Liver (tissue), 9 donors: ENCODE results near the gene TCF7L1. TPM values are rescaled to one million over a fixed set of nuclear protein-coding genes. Genes with fewer than 3 reads are reported as not detected.

Experiments used
- DNase-seq: peaks from one replicate; pipeline ENCODE4 v3.0.0-alpha.2; 2017; ENCODE audit warnings: low spot score
- H3K27ac ChIP-seq, 2 donors: one replicate each; pipeline ENCODE4 v1.7.0; 2013; ENCODE audit warnings: inconsistent platforms in 2 of 2, low read length in 2 of 2, control low read depth in 1 of 2, low read depth in 1 of 2, mild to moderate bottlenecking in 1 of 2
- H3K27me3 ChIP-seq, 4 donors: one replicate each; pipeline versions ENCODE4 v1.6.1 to v1.7.0; 2013; ENCODE audit warnings: low read length in 3 of 4, inconsistent platforms in 1 of 4, mild to moderate bottlenecking in 1 of 4, moderate library complexity in 1 of 4; ENCODE audit not compliant: control insufficient read depth in 4 of 4, insufficient read depth in 4 of 4
- H3K36me3 ChIP-seq, 4 donors: one replicate each; pipeline versions ENCODE4 v1.6.1 to v1.7.0; 2013; ENCODE audit warnings: low read length in 3 of 4, mild to moderate bottlenecking in 3 of 4, low read depth in 1 of 4, moderate library complexity in 1 of 4; ENCODE audit not compliant: control insufficient read depth in 4 of 4, insufficient read depth in 3 of 4
- H3K4me1 ChIP-seq, 4 donors: one replicate each; pipeline versions ENCODE4 v1.6.1 to v1.7.0; 2013; ENCODE audit warnings: low read length in 3 of 4, mild to moderate bottlenecking in 3 of 4, moderate library complexity in 1 of 4; ENCODE audit not compliant: control insufficient read depth in 4 of 4, insufficient read depth in 4 of 4
- H3K4me3 ChIP-seq, 3 donors: one replicate each; pipeline versions ENCODE4 v1.6.1 to v1.7.0; 2013; ENCODE audit warnings: low read length in 3 of 3, control low read depth in 1 of 3, low read depth in 1 of 3, mild to moderate bottlenecking in 1 of 3
- H3K9ac ChIP-seq, 2 donors: one replicate each; pipeline ENCODE4 v1.7.0; 2013; ENCODE audit warnings: low read length in 2 of 2, mild to moderate bottlenecking in 2 of 2, moderate library complexity in 2 of 2, control low read depth in 1 of 2, low read depth in 1 of 2
- H3K9me3 ChIP-seq, 4 donors: one replicate each; pipeline versions ENCODE4 v1.6.1 to v1.7.0; 2013; ENCODE audit warnings: low read length in 3 of 4; ENCODE audit not compliant: control insufficient read depth in 4 of 4
- EGR1 ChIP-seq, 2 donors: IDR thresholded peaks; 2 replicates each; pipeline ENCODE4 v1.6.1; 2016 to 2018; ENCODE audit warnings: antibody characterized with exemption in 2 of 2, low read depth in 2 of 2
- FOXA1 ChIP-seq: IDR thresholded peaks from 2 replicates; pipeline ENCODE4 v1.6.1; 2016; ENCODE audit warnings: antibody characterized with exemption
- FOXA2 ChIP-seq: IDR thresholded peaks from 2 replicates; pipeline ENCODE4 v1.6.1; 2016; ENCODE audit warnings: antibody characterized with exemption
- GABPA ChIP-seq, 2 donors: IDR thresholded peaks in 1 of 2; conservative IDR thresholded peaks in 1 of 2; 2 replicates each; pipeline ENCODE4 v1.6.1; 2016; ENCODE audit warnings: antibody characterized with exemption in 2 of 2, mild to moderate bottlenecking in 1 of 2, moderate library complexity in 1 of 2
- HNF4G ChIP-seq: IDR thresholded peaks from 2 replicates; pipeline ENCODE4 v1.6.1; 2016; ENCODE audit warnings: antibody characterized with exemption
- JUND ChIP-seq, 2 donors: IDR thresholded peaks; 2 replicates each; pipeline ENCODE4 v1.6.1; 2016; ENCODE audit warnings: antibody characterized with exemption in 2 of 2
- MAX ChIP-seq: IDR thresholded peaks from 2 replicates; pipeline ENCODE4 v1.6.1; 2016; ENCODE audit warnings: antibody characterized with exemption
- NR2F2 ChIP-seq: IDR thresholded peaks from 2 replicates; pipeline ENCODE4 v1.6.1; 2016; ENCODE audit warnings: antibody characterized with exemption
- RAD21 ChIP-seq, 2 donors: IDR thresholded peaks; 2 replicates each; pipeline ENCODE4 v1.6.1; 2016; ENCODE audit warnings: antibody characterized with exemption in 2 of 2, mild to moderate bottlenecking in 2 of 2
- RXRA ChIP-seq, 2 donors: IDR thresholded peaks; 2 replicates each; pipeline ENCODE4 v1.6.1; 2017 to 2018; ENCODE audit warnings: antibody characterized with exemption in 2 of 2, mild to moderate bottlenecking in 1 of 2
- SP1 ChIP-seq: IDR thresholded peaks from 2 replicates; pipeline ENCODE4 v1.6.1; 2018; ENCODE audit warnings: antibody characterized with exemption, mild to moderate bottlenecking
- YY1 ChIP-seq: IDR thresholded peaks from 2 replicates; pipeline ENCODE4 v1.6.1; 2016; ENCODE audit warnings: antibody characterized with exemption, mild to moderate bottlenecking
- ZBTB33 ChIP-seq: IDR thresholded peaks from 2 replicates; pipeline ENCODE4 v1.6.1; 2016; ENCODE audit warnings: antibody characterized with exemption
- WGBS: extraction: QIAGEN DNeasy Blood & Tissue Kit; methylation state at CpG from one replicate; pipeline ENCODE4 v1.1.7; 2013; 5-methylcytosine and 5-hydroxymethylcytosine counted together
- polyA plus RNA-seq, 2 donors: library from polyadenylated mRNA; stranded (reverse) in 1 of 2; unstranded in 1 of 2; fragments of 200-250 nt in 1 of 2; fragments of >200 nt in 1 of 2; fragmentation: Nextera tagmentation in 1 of 2; extraction: Ambion mirVana in 1 of 2; gene quantifications; one replicate each; pipeline versions ENCODE4 v1.2.1 to v1.2.3, GENCODE V29; 2013 to 2015
- total RNA-seq, 2 donors: library from RNA; depleted of rRNA; stranded (reverse); fragments of >200 nt; gene quantifications; one replicate each; pipeline ENCODE4 v1.2.3, GENCODE V29; 2014
- TF ChIP-seq, protein P1 (sequence below): IDR thresholded peaks from 2 replicates; pipeline ENCODE4 v1.6.1; 2016; ENCODE audit warnings: antibody characterized with exemption
- TF ChIP-seq, protein P2 (sequence below): IDR thresholded peaks from 2 replicates; pipeline ENCODE4 v1.6.1; 2016; ENCODE audit warnings: antibody characterized with exemption, mild to moderate bottlenecking
- TF ChIP-seq, protein P3 (sequence below): fragments of 150-350 bp; IDR thresholded peaks from 2 replicates; pipeline ENCODE4 v1.5.1; 2017; ENCODE audit warnings: improper control_type of control experiment, low read depth, low read length; ENCODE audit not compliant: missing input control
- donor health status: healthy.
- donor health status: healthy.
- donor health status: healthy.
- donor health status: healthy.
- donor health status: healthy.

Gene TCF7L1
- total and polyA plus RNA-seq, 4 donors = 1.6 to 6.0 (median 4.8) TPM

DNA sequence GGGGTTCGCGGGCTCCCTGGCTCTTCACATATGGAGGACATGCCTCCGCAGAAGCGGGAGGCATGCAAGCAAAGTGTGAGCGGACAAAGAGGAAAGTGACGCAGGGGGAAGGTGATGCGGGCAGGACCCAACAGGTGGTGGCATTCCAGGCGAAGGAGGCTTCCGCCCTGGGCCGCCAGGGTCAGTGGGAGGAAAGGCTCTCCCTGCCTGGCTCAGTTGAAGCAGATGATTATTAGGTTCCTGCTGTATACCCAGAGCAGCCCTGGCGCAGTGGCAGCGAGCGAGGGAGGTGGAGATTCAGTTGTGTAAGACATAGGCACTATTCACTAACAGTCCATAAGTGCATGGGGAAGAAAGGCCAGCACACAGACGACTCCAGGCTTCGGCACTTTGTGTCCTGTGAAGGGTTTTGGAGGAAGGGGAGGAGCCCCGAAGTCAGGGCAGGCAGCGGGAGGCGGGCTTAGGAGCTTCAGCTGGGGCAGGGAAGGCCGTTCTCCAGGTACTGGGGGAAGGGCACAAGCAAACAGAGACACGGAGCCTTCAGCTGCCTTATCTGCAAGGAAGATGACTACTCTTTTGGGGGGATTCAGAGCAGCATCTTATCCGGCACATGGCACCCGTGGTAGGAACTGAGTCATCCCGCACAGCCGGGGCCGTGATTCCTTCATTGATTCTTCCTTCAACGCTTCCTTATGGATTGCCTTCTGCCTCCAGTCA lies 104.8 kb downstream of the TCF7L1 start:
- Histone ChIP-seq H3K27ac (no peak overlapping the region), H3K36me3 (peaks cover 0 to 2% (median 0%) of the 10 kb centered on the region in 4 donors), H3K27me3 (no peaks in the 10 kb centered on the region), H3K9ac (no peak overlapping the region), H3K4me3 (no peak overlapping the region), H3K4me1 (peaks cover 0 to 7% (median 2%) of the 10 kb centered on the region in 4 donors), H3K9me3 (no peaks in the 10 kb centered on the region)
- TF ChIP-seq FOXA2 = no peak
- TF ChIP-seq JUND (IDR thresholded peaks at IDR 0.05) = no peak
- TF ChIP-seq ZBTB33 = no peak
- TF ChIP-seq HNF4G = no peak
- TF ChIP-seq, protein P1, sequence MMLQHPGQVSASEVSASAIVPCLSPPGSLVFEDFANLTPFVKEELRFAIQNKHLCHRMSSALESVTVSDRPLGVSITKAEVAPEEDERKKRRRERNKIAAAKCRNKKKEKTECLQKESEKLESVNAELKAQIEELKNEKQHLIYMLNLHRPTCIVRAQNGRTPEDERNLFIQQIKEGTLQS = no peak
- no peak for TF ChIP-seq GABPA (IDR thresholded peaks at IDR 0.05 in 1 of 2, conservative IDR thresholded peaks at IDR 0.05 in 1 of 2)
- no peak for TF ChIP-seq EGR1 (IDR thresholded peaks at IDR 0.05; ENCODE audit: low read depth in 2 of 2)
- TF ChIP-seq RAD21 (IDR thresholded peaks at IDR 0.05) = no peak
- DNase-seq = no peak
- WGBS = 88% methylated on average over 26 of the region's 26 CpGs

- Histone ChIP-seq H3K9me3 (no peaks in the 10 kb centered on the region), H3K27me3 (no peaks in the 10 kb centered on the region), H3K4me1 (peaks cover 0 to 7% (median 3%) of the 10 kb centered on the region in 4 donors), H3K4me3 (no peak overlapping the region), H3K27ac (no peak overlapping the region), H3K36me3 (peaks cover 0 to under 1% (median 0%) of the 10 kb centered on the region in 4 donors), H3K9ac (no peak overlapping the region)
- 97% methylated on average over 8 of the region's 8 CpGs for WGBS
- TF ChIP-seq FOXA1 (no peak), SP1 (no peak), FOXA2 (no peak)
- DNase-seq = no peak
Measured at GRCh38 chr2:85238607-85239006, 105.4 kb downstream of the TCF7L1 start.

GRCh38 chr2:85239102-85239501 lies 105.9 kb downstream of the TCF7L1 start:
- no peak for DNase-seq
- no peaks in the 10 kb centered on the region for H3K36me3 ChIP-seq
- 92% methylated on average over 3 of the region's 3 CpGs for WGBS
- no peaks in the 10 kb centered on the region for H3K27me3 ChIP-seq
- H3K27ac ChIP-seq = no peak overlapping the region
- peaks cover 0 to 7% (median 3%) of the 10 kb centered on the region in 4 donors for H3K4me1 ChIP-seq
- H3K9ac ChIP-seq = no peak overlapping the region
- H3K9me3 ChIP-seq = no peaks in the 10 kb centered on the region
- no peak overlapping the region for H3K4me3 ChIP-seq
- TF ChIP-seq RAD21 (IDR thresholded peaks at IDR 0.05) = no peak
- TF ChIP-seq, protein P2, sequence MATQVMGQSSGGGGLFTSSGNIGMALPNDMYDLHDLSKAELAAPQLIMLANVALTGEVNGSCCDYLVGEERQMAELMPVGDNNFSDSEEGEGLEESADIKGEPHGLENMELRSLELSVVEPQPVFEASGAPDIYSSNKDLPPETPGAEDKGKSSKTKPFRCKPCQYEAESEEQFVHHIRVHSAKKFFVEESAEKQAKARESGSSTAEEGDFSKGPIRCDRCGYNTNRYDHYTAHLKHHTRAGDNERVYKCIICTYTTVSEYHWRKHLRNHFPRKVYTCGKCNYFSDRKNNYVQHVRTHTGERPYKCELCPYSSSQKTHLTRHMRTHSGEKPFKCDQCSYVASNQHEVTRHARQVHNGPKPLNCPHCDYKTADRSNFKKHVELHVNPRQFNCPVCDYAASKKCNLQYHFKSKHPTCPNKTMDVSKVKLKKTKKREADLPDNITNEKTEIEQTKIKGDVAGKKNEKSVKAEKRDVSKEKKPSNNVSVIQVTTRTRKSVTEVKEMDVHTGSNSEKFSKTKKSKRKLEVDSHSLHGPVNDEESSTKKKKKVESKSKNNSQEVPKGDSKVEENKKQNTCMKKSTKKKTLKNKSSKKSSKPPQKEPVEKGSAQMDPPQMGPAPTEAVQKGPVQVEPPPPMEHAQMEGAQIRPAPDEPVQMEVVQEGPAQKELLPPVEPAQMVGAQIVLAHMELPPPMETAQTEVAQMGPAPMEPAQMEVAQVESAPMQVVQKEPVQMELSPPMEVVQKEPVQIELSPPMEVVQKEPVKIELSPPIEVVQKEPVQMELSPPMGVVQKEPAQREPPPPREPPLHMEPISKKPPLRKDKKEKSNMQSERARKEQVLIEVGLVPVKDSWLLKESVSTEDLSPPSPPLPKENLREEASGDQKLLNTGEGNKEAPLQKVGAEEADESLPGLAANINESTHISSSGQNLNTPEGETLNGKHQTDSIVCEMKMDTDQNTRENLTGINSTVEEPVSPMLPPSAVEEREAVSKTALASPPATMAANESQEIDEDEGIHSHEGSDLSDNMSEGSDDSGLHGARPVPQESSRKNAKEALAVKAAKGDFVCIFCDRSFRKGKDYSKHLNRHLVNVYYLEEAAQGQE = no peak
- TF ChIP-seq, protein P3, sequence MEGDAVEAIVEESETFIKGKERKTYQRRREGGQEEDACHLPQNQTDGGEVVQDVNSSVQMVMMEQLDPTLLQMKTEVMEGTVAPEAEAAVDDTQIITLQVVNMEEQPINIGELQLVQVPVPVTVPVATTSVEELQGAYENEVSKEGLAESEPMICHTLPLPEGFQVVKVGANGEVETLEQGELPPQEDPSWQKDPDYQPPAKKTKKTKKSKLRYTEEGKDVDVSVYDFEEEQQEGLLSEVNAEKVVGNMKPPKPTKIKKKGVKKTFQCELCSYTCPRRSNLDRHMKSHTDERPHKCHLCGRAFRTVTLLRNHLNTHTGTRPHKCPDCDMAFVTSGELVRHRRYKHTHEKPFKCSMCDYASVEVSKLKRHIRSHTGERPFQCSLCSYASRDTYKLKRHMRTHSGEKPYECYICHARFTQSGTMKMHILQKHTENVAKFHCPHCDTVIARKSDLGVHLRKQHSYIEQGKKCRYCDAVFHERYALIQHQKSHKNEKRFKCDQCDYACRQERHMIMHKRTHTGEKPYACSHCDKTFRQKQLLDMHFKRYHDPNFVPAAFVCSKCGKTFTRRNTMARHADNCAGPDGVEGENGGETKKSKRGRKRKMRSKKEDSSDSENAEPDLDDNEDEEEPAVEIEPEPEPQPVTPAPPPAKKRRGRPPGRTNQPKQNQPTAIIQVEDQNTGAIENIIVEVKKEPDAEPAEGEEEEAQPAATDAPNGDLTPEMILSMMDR = no peak
- no peak for TF ChIP-seq ZBTB33
- no peak for TF ChIP-seq FOXA2
- TF ChIP-seq EGR1 (IDR thresholded peaks at IDR 0.05; ENCODE audit: low read depth in 2 of 2) = no peak
- TF ChIP-seq JUND (IDR thresholded peaks at IDR 0.05) = no peak
- TF ChIP-seq YY1 = no peak
- TF ChIP-seq HNF4G = no peak
- no peak for TF ChIP-seq FOXA1
- TF ChIP-seq, protein P1 = no peak
- no peak for TF ChIP-seq NR2F2
- no peak for TF ChIP-seq MAX
- TF ChIP-seq RXRA (IDR thresholded peaks at IDR 0.05) = no peak
- no peak for TF ChIP-seq SP1
